H1 (cell line): ENCODE data around the gene MYDGF.
A peak's percentile ranks its signal among the peaks of the same experiment; 100 is the strongest.

Source experiments
- CTCF ChIP-seq, 3 experiments: IDR thresholded peaks; 1 replicate in 2 of 3; 2 replicates in 1 of 3; pipeline versions ENCODE4 v1.5.1 to v1.6.1; 2011; ENCODE audit warnings: low read length in 3 of 3, mild to moderate bottlenecking in 3 of 3, inconsistent platforms in 2 of 3, low read depth in 1 of 3, moderate library complexity in 1 of 3; ENCODE audit not compliant: insufficient read depth in 1 of 3; ENCODE audit errors: control extremely low read depth in 1 of 3
- POLR2A ChIP-seq, 2 experiments: IDR thresholded peaks; 1 replicate in 1 of 2; 2 replicates in 1 of 2; pipeline ENCODE4 v1.6.1; 2011; ENCODE audit warnings: low read depth in 2 of 2, low read length in 2 of 2, mild to moderate bottlenecking in 2 of 2; ENCODE audit errors: control extremely low read depth in 1 of 2
- POLR2AphosphoS5 ChIP-seq: IDR thresholded peaks from 2 replicates; pipeline ENCODE4 v1.6.1; 2011; ENCODE audit warnings: low read depth, low read length
- RNF2 ChIP-seq: fragments of 200-900, 300-1000 bp; sonication (generic); IDR thresholded peaks from 2 replicates; pipeline ENCODE4 v1.7.1; 2016; ENCODE audit warnings: borderline replicate concordance, low read depth, mild to moderate bottlenecking, antibody characterized with exemption, low read length; ENCODE audit not compliant: poor library complexity, severe bottlenecking; ENCODE audit errors: missing control alignments
- SAP30 ChIP-seq: fragments of 300-600 bp; sonication (generic); IDR thresholded peaks from 2 replicates; pipeline ENCODE4 v1.7.1; 2012; ENCODE audit warnings: low read length, moderate library complexity, mild to moderate bottlenecking, inconsistent platforms; ENCODE audit not compliant: insufficient read depth, insufficient replicate concordance
- SUZ12 ChIP-seq: fragments of 200-600 bp; sonication (generic); IDR thresholded peaks from 2 replicates; pipeline ENCODE4 v1.6.1; 2012; ENCODE audit warnings: mild to moderate bottlenecking, inconsistent platforms, low read length, moderate library complexity, mixed read lengths
- TBP ChIP-seq: IDR thresholded peaks from 2 replicates; pipeline ENCODE4 v1.6.1; 2011; ENCODE audit warnings: low read depth, low read length, improper control_type of control experiment
- YY1 ChIP-seq: IDR thresholded peaks from 2 replicates; pipeline ENCODE4 v1.6.1; 2011; ENCODE audit warnings: low read depth, mild to moderate bottlenecking, low read length

- TF ChIP-seq POLR2A (IDR thresholded peaks at IDR 0.05; ENCODE audit: control extremely low read depth in 1 of 2, low read depth in 2 of 2, low read length in 2 of 2), result peak in 1 of 2 experiments; percentile 71; a peak in 2 of 3 replicates
- no peak for TF ChIP-seq SUZ12
- peak; percentile 83 for TF ChIP-seq POLR2AphosphoS5
- no peak for TF ChIP-seq CTCF (IDR thresholded peaks at IDR 0.05; ENCODE audit: control extremely low read depth in 1 of 3, insufficient read depth in 1 of 3, low read depth in 1 of 3, low read length in 3 of 3)
- no peak for TF ChIP-seq SAP30
- peak; percentile 98 for TF ChIP-seq YY1
- peak; percentile 73; the same call in 1 of the 2 replicates for TF ChIP-seq TBP
- no peak for TF ChIP-seq RNF2
Observed at GRCh38 chr19:4669723-4670480, at the start of gene MYDGF.
